Measurements from ENCODE around the gene MATN3.
"Not testable (repeated sequence)": the region's sequence is repeated elsewhere in the genome, so short reads cannot be mapped to it uniquely, and the experiment has no call there.

The MATN3 gene, protein sequence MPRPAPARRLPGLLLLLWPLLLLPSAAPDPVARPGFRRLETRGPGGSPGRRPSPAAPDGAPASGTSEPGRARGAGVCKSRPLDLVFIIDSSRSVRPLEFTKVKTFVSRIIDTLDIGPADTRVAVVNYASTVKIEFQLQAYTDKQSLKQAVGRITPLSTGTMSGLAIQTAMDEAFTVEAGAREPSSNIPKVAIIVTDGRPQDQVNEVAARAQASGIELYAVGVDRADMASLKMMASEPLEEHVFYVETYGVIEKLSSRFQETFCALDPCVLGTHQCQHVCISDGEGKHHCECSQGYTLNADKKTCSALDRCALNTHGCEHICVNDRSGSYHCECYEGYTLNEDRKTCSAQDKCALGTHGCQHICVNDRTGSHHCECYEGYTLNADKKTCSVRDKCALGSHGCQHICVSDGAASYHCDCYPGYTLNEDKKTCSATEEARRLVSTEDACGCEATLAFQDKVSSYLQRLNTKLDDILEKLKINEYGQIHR

GRCh38 chr2:20012282-20013125, at the start of gene MATN3:
Gene MATN3, minus strand, starts transcription at chr2:20012668. Its CDS starts 37 bp downstream, at chr2:20012631.
- no peak for DNase-seq

DNA sequence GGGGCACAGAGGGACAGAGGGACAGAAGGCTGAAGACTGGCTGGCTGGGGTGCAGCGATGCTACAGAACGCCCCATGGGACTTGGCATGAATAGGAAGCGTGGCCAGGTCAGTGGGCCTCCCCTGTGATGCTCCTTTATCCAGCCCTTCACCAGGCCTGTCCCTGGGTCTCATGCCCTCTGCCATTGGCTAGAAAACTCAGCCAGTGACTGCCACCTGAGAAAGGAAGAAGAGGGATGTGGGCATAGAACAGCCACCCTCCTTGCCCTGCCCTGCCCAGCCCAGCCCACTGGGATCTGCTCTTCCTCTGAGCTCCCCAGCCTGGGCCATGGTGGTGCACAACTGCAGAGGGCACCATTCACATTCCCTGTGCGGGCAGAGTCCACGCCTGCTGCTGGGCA, 49.5 kb upstream of the MATN3 start:
- no peak for DNase-seq

GRCh38 chr2:20061476-20061875, 49.0 kb upstream of the MATN3 start:
- no peak for DNase-seq

DNA sequence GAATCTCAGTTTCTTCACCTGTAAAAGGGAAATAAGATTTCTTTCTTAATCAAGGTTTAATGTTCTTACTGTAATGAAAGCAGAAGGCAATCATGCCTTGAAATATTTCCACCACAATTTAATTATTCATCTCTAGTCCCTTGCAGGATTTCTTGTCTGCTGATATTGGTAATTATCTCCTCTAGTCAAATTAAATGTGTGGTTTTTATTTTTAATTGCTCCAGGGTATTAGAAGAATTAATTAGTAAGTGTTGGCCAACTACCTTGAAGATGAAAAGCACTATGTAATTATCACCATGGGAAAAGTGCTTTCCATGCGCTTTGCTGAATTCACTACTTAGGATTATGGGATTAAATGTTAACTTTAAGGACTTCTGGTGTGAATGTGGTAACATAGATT, 47.6 kb upstream of the MATN3 start:
- DNase-seq = no peak

GRCh38 chr2:20057268-20057667, 44.8 kb upstream of the MATN3 start:
- DNase-seq = no peak

GRCh38 chr2:20054931-20055330, 42.5 kb upstream of the MATN3 start:
- DNase-seq = no peak

- DNase-seq = no peak
Measured at GRCh38 chr2:20054119-20054518, 41.7 kb upstream of the MATN3 start.

GRCh38 chr2:20052861-20053281, 40.4 kb upstream of the MATN3 start:
- DNase-seq = no peak

DNA sequence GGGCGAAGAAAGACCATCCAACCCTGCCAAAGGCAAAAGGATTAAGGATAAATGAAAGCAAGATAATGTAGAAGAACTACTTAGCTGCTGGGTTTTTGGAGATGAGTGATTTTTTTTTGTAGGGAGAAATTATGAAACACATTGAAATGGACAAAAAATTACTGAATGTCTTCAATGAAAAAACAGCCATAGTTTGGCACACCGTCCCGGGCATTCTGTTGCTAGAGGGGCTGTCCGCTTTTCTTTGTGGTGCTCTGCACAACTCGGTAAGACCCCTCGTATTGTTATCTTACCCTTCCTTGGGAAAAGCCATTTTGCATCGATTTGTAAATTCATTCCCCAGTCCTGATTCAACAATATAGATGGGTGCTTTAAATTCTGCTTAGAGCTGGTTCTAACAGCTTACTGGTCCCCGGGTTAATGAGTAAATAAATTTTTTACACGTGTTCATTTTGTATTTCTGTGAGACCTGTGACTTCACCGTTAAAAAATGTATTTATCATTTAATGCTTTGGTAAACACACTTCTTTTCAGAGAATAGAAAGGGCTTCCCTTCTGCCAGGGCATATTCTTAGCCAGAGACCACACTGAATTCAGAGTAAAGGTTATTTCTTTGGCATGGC, 39.9 kb upstream of the MATN3 start:
- no peak for DNase-seq

GRCh38 chr2:20051532-20052228, 39.2 kb upstream of the MATN3 start, which contains the start of gene LAPTM4A:
Gene LAPTM4A, minus strand, starts transcription at chr2:20051628. Its CDS starts 108 bp downstream, at chr2:20051520.
- DNase-seq = peak; percentile 99

GRCh38 chr2:20050646-20051531, 38.4 kb upstream of the MATN3 start:
- peak; percentile 29 for DNase-seq

GRCh38 chr2:20050104-20050645, 37.7 kb upstream of the MATN3 start:
- peak; percentile 51 for DNase-seq

DNA sequence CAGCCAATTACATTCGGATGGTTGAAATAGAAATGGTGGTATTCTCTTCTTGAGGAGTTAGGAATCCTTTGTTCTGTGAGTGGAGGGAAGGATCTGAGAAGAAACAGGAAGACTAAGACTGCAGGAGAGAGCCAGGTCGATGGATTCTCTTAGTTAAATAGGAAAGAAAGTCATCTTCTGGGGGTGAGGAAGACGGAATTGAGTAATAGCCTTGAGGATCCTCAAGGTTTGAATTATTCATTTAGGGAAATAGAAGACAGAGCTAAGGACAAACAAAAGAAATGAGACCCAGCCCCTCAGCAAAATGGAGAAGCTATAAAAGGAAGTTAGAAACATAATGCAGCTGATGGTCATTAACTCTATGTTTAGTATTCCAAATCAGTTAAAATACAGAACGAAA, 37.2 kb upstream of the MATN3 start:
- no peak for DNase-seq

- DNase-seq = no peak
Measured at GRCh38 chr2:20048488-20049448, 36.3 kb upstream of the MATN3 start.

DNA sequence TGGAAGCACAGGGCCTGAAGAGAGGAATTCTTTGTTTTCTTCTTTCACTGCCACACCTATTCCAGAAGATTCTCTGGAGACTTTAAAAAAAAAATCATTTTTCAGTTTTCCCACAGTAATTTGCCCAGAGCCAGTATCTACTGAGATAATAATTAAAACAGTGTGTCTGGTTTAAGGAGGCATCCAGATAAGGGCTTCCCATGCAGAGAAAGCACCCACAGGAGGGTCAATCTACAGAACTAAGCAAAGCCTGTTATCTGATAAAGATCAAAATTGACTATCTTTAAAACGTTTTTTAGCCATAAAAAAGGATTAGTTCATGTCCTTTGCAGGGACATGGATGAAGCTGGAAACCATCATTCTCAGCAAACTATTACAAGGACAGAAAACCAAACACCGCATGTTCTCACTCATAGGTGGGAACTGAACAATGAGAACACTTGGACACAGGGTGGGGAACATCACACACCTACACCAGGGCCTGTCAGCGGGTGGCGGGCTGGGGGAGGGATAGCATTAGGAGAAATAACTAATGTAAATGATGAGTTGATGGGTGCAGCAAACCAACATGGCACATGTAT, 33.3 kb upstream of the MATN3 start:
- not testable (repeated sequence) for DNase-seq

DNA sequence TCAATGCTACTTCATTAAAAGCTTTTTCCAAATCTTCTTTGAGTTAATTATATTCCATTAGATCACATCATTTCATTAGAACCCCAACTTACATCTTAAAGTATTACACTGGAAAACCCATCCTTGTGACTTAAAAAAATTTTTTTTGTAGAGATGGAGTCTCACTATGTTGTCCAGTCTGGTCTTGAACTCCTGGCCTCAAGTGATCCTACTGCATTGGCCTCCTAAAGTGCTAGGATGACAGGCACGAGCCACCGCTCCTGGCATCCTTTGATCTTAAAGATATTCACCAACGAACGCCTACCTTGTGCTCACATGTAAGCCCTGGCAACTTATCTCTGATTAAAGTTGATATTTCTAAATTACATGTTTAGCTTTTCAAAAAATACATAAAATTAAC, 32.3 kb upstream of the MATN3 start:
- no peak for DNase-seq

DNA sequence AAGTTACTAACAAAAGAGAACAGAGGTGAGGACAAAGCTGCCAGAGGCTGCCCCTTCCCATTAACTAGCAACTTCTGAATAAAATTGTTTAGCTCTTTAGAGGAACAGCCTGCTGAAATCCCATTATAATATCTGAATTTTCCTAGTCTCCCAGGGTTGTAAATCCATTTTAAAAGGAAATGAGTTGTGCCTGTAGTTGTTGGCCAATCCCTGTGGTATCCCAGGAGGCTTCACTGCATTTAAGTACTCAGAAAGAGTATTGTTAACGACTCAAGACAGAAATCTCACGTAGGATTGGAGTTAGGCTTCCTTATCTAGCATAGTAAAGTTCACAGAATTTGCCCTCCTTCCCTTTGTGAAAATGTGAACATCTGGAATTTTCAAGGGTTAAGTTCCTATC, 30.1 kb upstream of the MATN3 start:
- no peak for DNase-seq

- no peak for DNase-seq
Measured at GRCh38 chr2:20040489-20041172, 28.2 kb upstream of the MATN3 start.

DNA sequence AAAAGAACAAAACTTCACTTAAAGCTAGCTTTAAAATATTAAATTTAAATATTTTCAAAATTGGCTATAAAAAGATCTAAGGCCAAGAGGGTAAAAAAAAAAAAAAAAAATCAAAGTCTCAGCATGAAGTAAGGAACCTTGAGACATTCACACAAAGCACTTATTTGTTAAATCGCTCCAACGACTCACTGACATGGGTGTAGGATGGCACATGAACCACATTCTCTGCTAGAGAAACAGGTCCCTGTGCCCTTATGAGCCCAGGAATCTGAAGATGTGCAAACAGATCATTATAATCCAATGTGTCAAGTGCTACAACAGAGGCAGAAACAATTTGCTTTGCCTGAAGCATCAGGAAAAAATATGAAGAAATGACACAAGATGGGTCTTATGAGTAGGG, 25.2 kb upstream of the MATN3 start:
- DNase-seq = no peak

Data from CD4-positive, alpha-beta T cell treated with Interleukin-4 for 4 hours (primary cell).